B cell (primary cell): ENCODE data around the gene G6PC3. TPM values are rescaled to one million over a fixed set of nuclear protein-coding genes. Genes with fewer than 3 reads are reported as not detected.

ENCODE experiments used
- ATAC-seq: fragments of 200-7000 bp; cut with Tn5 transposase; one replicate; pipeline ENCODE4 v1.10.0; 2021; ENCODE audit warnings: low read depth, mild to moderate bottlenecking, moderate number of reproducible peaks, moderate library complexity
- CTCF ChIA-PET: fragments of 350-600 bp; sonication (Branson Sonifier 250); formaldehyde crosslinking; loops from one replicate; lab custom pipeline; 2021; ENCODE audit warnings: antibody characterized with exemption, inconsistent platforms; lab: Charles Lee
- POLR2A ChIA-PET: fragments of 350-600 bp; sonication (Branson Sonifier 250); formaldehyde crosslinking; loops from one replicate; lab custom pipeline; 2021; ENCODE audit warnings: antibody characterized with exemption; lab: Charles Lee
- DNase-seq: peaks from one replicate; pipeline ENCODE4 v3.0.0; 2013
- H2AFZ ChIP-seq: 2 replicates; pipeline ENCODE4 v1.6.1; 2012; ENCODE audit warnings: mild to moderate bottlenecking, low read depth, low read length; ENCODE audit not compliant: insufficient read depth, poor library complexity, severe bottlenecking
- H3K27ac ChIP-seq, 2 donors: 1 replicate in 1 of 2; 2 replicates in 1 of 2; pipeline ENCODE4 v1.5.1; 2012 to 2013; ENCODE audit warnings: low read length in 2 of 2, mild to moderate bottlenecking in 2 of 2, moderate library complexity in 1 of 2
- H3K27me3 ChIP-seq, 4 experiments: fragments of 200-600 bp in 1 of 4; sonication (generic) in 1 of 4; replicated peaks in 1 of 4; 1 replicate in 2 of 4; 2 replicates in 2 of 4; pipeline versions ENCODE4 v1.6.1 to v1.7.0; 2013 to 2016; ENCODE audit warnings: low read length in 3 of 4, mild to moderate bottlenecking in 2 of 4, mixed read lengths in 1 of 4, moderate library complexity in 1 of 4; ENCODE audit not compliant: insufficient read depth in 4 of 4, control insufficient read depth in 3 of 4; ENCODE audit errors: control extremely low read depth in 1 of 4
- H3K36me3 ChIP-seq, 2 experiments: replicated peaks in 1 of 2; 1 replicate in 1 of 2; 2 replicates in 1 of 2; pipeline versions ENCODE4 v1.6.1 to v1.7.1; 2013; ENCODE audit warnings: low read length in 1 of 2; ENCODE audit not compliant: insufficient read depth in 2 of 2, control insufficient read depth in 1 of 2; ENCODE audit errors: control extremely low read depth in 1 of 2, extremely low read depth in 1 of 2
- H3K4me1 ChIP-seq, 2 donors: fragments of 200-600 bp in 1 of 2; sonication (generic) in 1 of 2; 1 replicate in 1 of 2; 2 replicates in 1 of 2; pipeline versions ENCODE4 v1.5.1 to v1.6.1; 2013 to 2017; ENCODE audit warnings: low read length in 2 of 2; ENCODE audit not compliant: control insufficient read depth in 2 of 2, insufficient read depth in 2 of 2
- H3K4me2 ChIP-seq: replicated peaks from 2 replicates; pipeline ENCODE3; 2012; ENCODE audit warnings: mild to moderate bottlenecking, low read depth, low read length; ENCODE audit not compliant: poor library complexity, severe bottlenecking
- H3K4me3 ChIP-seq, 5 experiments: fragments of 200-600 bp in 1 of 5; sonication (generic) in 1 of 5; 1 replicate in 3 of 5; 2 replicates in 2 of 5; pipeline versions ENCODE4 v1.5.1 to v1.7.0; 2011 to 2016; ENCODE audit warnings: low read length in 4 of 5, mild to moderate bottlenecking in 4 of 5, low read depth in 2 of 5, control low read depth in 1 of 5, moderate library complexity in 1 of 5; ENCODE audit not compliant: insufficient read depth in 1 of 5; ENCODE audit errors: control extremely low read depth in 1 of 5, extremely low read depth in 1 of 5
- H3K79me2 ChIP-seq: fragments of 200-600 bp; sonication (generic); one replicate; pipeline ENCODE4 v1.6.0; 2016; ENCODE audit warnings: low read length; ENCODE audit not compliant: control insufficient read depth, insufficient read depth
- H3K9ac ChIP-seq: fragments of 200-600 bp; sonication (generic); 2 replicates; pipeline ENCODE4 v1.6.1; 2017; ENCODE audit warnings: mild to moderate bottlenecking, low read length, moderate library complexity
- H3K9me3 ChIP-seq, 3 donors: one replicate each; pipeline versions ENCODE4 v1.6.1 to v1.7.1; 2013; ENCODE audit warnings: low read length in 2 of 3; ENCODE audit not compliant: control insufficient read depth in 2 of 3, insufficient read depth in 1 of 3; ENCODE audit errors: control extremely low read depth in 1 of 3
- H4K20me1 ChIP-seq: 2 replicates; pipeline ENCODE4 v1.6.0; 2012; ENCODE audit warnings: mild to moderate bottlenecking, low read length; ENCODE audit not compliant: insufficient read depth, control insufficient read depth, poor library complexity, severe bottlenecking
- H3K27ac Mint-ChIP-seq: one replicate; pipeline ENCODE4 v1.8.0; 2021; ENCODE audit warnings: mixed read lengths
- H3K27me3 Mint-ChIP-seq: one replicate; pipeline ENCODE4 v1.8.0; 2021; ENCODE audit warnings: mixed read lengths
- H3K4me1 Mint-ChIP-seq: one replicate; pipeline ENCODE4 v1.8.0; 2021; ENCODE audit warnings: mixed read lengths
- H3K4me3 Mint-ChIP-seq: one replicate; pipeline ENCODE4 v1.8.0; 2021; ENCODE audit warnings: mixed read lengths
- H3K9me3 Mint-ChIP-seq: one replicate; pipeline ENCODE4 v1.8.0; 2022; ENCODE audit warnings: mixed read lengths; ENCODE audit not compliant: insufficient read depth
- CTCF ChIP-seq: fragments of 200-600 bp; IDR thresholded peaks from one replicate; pipeline ENCODE4 v1.8.0; 2022; ENCODE audit warnings: antibody characterized with exemption, mild to moderate bottlenecking
- EZH2 ChIP-seq: IDR thresholded peaks from 2 replicates; pipeline ENCODE4 v1.6.1; 2012; ENCODE audit warnings: borderline replicate concordance, low read depth, mild to moderate bottlenecking, moderate library complexity, low read length; ENCODE audit not compliant: insufficient read depth, poor library complexity, severe bottlenecking
- WGBS: methylation state at CpG from one replicate; pipeline ENCODE4 v1.1.5; 2013; ENCODE audit warnings: missing lambda C conversion rate; ENCODE audit not compliant: insufficient coverage; 5-methylcytosine and 5-hydroxymethylcytosine counted together
- intact Hi-C: fragments of 100-400 bp; cut with micrococcal nuclease; formaldehyde crosslinking; loops from one replicate; pipeline ENCODE4 v1.10.0; 2022
- polyA plus RNA-seq: library from polyadenylated mRNA; depleted of rRNA; stranded (reverse); fragments of >200 nt; gene quantifications from 2 replicates; pipeline ENCODE4 v1.2.3, GENCODE V29; 2012
- total RNA-seq, 2 donors: library from RNA; stranded (reverse); fragments of 120-200 nt in 1 of 2; gene quantifications; 1 replicate in 1 of 2; 2 replicates in 1 of 2; pipeline versions ENCODE4 v1.2.3 to v1.2.4, GENCODE V29; 2013 to 2022

The G6PC3 gene
- total and polyA plus RNA-seq, 2 donors (not counting 1 experiment from before 2014, with no cell fraction given): 24.3 to 28.5 TPM

DNA sequence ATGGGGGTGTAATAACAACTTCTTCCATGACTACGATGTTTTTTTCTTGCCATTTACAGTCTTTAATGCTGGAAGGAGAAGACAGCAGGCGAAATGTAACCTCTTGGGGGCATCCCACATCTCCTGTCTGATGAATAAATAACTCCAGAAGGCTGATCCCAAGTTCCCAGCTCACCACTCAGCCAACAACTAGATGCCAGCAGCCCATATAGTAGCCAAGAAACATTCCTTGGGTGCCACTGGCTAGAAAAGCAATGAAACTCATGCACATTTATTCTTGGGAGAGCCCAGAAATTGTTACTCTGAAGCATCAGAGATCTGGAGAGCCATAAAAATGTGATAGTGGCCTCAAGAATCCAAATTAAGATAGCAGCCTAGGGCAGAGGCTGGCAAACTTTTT is 33.1 kb upstream of the G6PC3 start:
- Histone ChIP-seq H2AFZ (no peak overlapping the region), H3K4me3 (no peak overlapping the region), H3K9me3 (no peaks in the 10 kb centered on the region), H3K27ac (no peak overlapping the region), H3K79me2 (peaks cover 23% of the 10 kb centered on the region), H3K4me1 (peaks cover 6% of the 10 kb centered on the region in 2 donors), H3K27me3 (no peaks in the 10 kb centered on the region), H3K9ac (no peak overlapping the region), H3K36me3 (peaks cover 6 to 45% of the 10 kb centered on the region in 2 experiments), H3K4me2 (no peak overlapping the region), H4K20me1 (peaks cover 18% of the 10 kb centered on the region)
- DNase-seq: no peak
- ATAC-seq: no peak
- 100% methylated on average over 1 of the region's 2 CpGs for WGBS
- TF ChIP-seq EZH2 (no peak), CTCF (no peak)
- ChIA-PET POLR2A (no interaction called here), CTCF (interaction anchor here (8.4 kb wide), 1 partner anchor 92 kb away, joined by 180 read pairs; the partner anchor contains the start of gene PPY)
- Mint-ChIP-seq H3K4me3 (no peak overlapping the region), H3K27ac (no peak overlapping the region), H3K9me3 (no peaks in the 10 kb centered on the region), H3K4me1 (peaks cover 18% of the 10 kb centered on the region), H3K27me3 (no peaks in the 10 kb centered on the region)
- intact Hi-C loops: no loop called here

DNA sequence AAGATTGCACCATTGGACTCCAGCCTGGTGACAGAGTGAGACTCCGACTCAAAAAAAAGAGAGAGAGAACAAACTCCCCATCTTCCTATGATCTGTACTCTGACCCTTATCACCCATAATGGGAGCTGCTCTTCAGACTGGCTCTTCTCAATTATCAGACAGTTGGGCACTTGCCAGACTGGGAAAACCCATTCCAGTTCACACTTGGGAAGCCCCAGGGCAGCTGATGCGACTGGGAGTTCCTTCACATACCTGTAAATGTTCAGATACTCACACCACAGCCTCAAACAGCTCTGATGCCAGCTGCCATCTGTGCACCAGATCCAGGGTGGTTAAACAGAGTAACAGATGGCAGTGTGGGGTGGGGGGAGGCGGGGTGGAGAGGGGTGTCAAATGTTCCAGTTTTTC is 31.9 kb upstream of the G6PC3 start:
- ChIA-PET CTCF (interaction anchor here (8.4 kb wide), 1 partner anchor 94 kb away, joined by 180 read pairs; the partner anchor contains the start of gene PPY), POLR2A (no interaction called here)
- H3K27ac Mint-ChIP-seq: no peak overlapping the region
- H3K4me1 Mint-ChIP-seq: peaks cover 16% of the 10 kb centered on the region
- Histone ChIP-seq H3K79me2 (peaks cover 23% of the 10 kb centered on the region), H3K27me3 (no peaks in the 10 kb centered on the region), H3K9me3 (no peaks in the 10 kb centered on the region), H3K4me3 (no peak overlapping the region), H3K27ac (no peak overlapping the region), H3K36me3 (peaks cover 6 to 43% of the 10 kb centered on the region in 2 experiments), H4K20me1 (peaks cover 19% of the 10 kb centered on the region), H3K4me1 (peaks cover 6% of the 10 kb centered on the region in 2 donors), H3K9ac (no peak overlapping the region), H2AFZ (no peak overlapping the region), H3K4me2 (no peak overlapping the region)
- no peak overlapping the region for H3K4me3 Mint-ChIP-seq
- DNase-seq (no peak), ATAC-seq (no peak)
- intact Hi-C loops: no loop called here
- H3K9me3 Mint-ChIP-seq: no peaks in the 10 kb centered on the region
- H3K27me3 Mint-ChIP-seq: no peaks in the 10 kb centered on the region
- WGBS: 100% methylated on average over 2 of the region's 3 CpGs
- TF ChIP-seq CTCF (no peak), EZH2 (no peak)
